HEK293 (cell line): ENCODE measurements around the gene ARL16.
A peak's percentile ranks its signal among the peaks of the same experiment; 100 is the strongest.

Experiments used
- GLI4 ChIP-seq: fragments of 450-650 bp; formaldehyde crosslinking; IDR thresholded peaks from 2 replicates; pipeline ENCODE4 v1.5.1; 2016; ENCODE audit warnings: missing biosample characterization, missing genetic modification characterization
- IKZF3 ChIP-seq: fragments of 450-650 bp; IDR thresholded peaks from 2 replicates; pipeline ENCODE4 v1.5.0; 2018; ENCODE audit warnings: missing biosample characterization, mild to moderate bottlenecking, missing genetic modification characterization, moderate library complexity
- KLF8 ChIP-seq: fragments of 450-650 bp; formaldehyde crosslinking; IDR thresholded peaks from 2 replicates; pipeline ENCODE4 v1.5.1; 2016; ENCODE audit warnings: missing biosample characterization, missing genetic modification characterization
- PRDM10 ChIP-seq: fragments of 450-650 bp; formaldehyde crosslinking; IDR thresholded peaks from 2 replicates; pipeline ENCODE4 v1.5.1; 2016; ENCODE audit warnings: missing biosample characterization, missing genetic modification characterization
- PRDM2 ChIP-seq: fragments of 450-650 bp; formaldehyde crosslinking; IDR thresholded peaks from 2 replicates; pipeline ENCODE4 v1.5.1; 2016; ENCODE audit warnings: missing biosample characterization, missing genetic modification characterization, borderline replicate concordance
- ZBTB48 ChIP-seq: fragments of 450-650 bp; formaldehyde crosslinking; IDR thresholded peaks from 2 replicates; pipeline ENCODE4 v1.5.1; 2016; ENCODE audit warnings: missing biosample characterization, missing genetic modification characterization
- ZBTB7A ChIP-seq: fragments of 450-650 bp; formaldehyde crosslinking; IDR thresholded peaks from 2 replicates; pipeline ENCODE4 v1.5.1; 2016; ENCODE audit warnings: low read depth, missing biosample characterization, missing genetic modification characterization
- ZFP69B ChIP-seq: fragments of 450-650 bp; formaldehyde crosslinking; IDR thresholded peaks from 2 replicates; pipeline ENCODE4 v1.5.1; 2016; ENCODE audit warnings: missing biosample characterization, missing genetic modification characterization
- ZNF292 ChIP-seq: fragments of 450-650 bp; formaldehyde crosslinking; IDR thresholded peaks from 2 replicates; pipeline ENCODE4 v1.5.1; 2016; ENCODE audit warnings: low read depth, missing biosample characterization, missing genetic modification characterization, borderline replicate concordance
- ZNF335 ChIP-seq: fragments of 450-650 bp; formaldehyde crosslinking; conservative IDR thresholded peaks from 2 replicates; pipeline ENCODE4 v1.5.1; 2016; ENCODE audit warnings: missing biosample characterization, missing genetic modification characterization
- ZNF341 ChIP-seq: fragments of 450-650 bp; formaldehyde crosslinking; IDR thresholded peaks from 2 replicates; pipeline ENCODE4; 2016; ENCODE audit warnings: low read depth, missing biosample characterization, missing genetic modification characterization
- ZNF366 ChIP-seq: fragments of 450-650 bp; formaldehyde crosslinking; conservative IDR thresholded peaks from 2 replicates; pipeline ENCODE4 v1.5.1; 2016; ENCODE audit warnings: missing biosample characterization, missing genetic modification characterization
- ZNF473 ChIP-seq: fragments of 450-650 bp; formaldehyde crosslinking; IDR thresholded peaks from 2 replicates; pipeline ENCODE4 v1.5.1; 2017; ENCODE audit warnings: missing biosample characterization, missing genetic modification characterization
- ZNF521 ChIP-seq: fragments of 450-650 bp; formaldehyde crosslinking; IDR thresholded peaks from 2 replicates; pipeline ENCODE4 v1.5.1; 2017; ENCODE audit warnings: missing biosample characterization, mild to moderate bottlenecking, missing genetic modification characterization
- ZNF530 ChIP-seq: fragments of 450-650 bp; formaldehyde crosslinking; IDR thresholded peaks from 2 replicates; pipeline ENCODE4 v1.5.1; 2016; ENCODE audit warnings: low read depth, missing biosample characterization, missing genetic modification characterization
- ZNF561 ChIP-seq: fragments of 450-650 bp; IDR thresholded peaks from 2 replicates; pipeline ENCODE4 v1.5.1; 2018; ENCODE audit warnings: missing biosample characterization, missing genetic modification characterization, borderline replicate concordance
- ZNF610 ChIP-seq: fragments of 450-650 bp; formaldehyde crosslinking; IDR thresholded peaks from 2 replicates; pipeline ENCODE4 v1.5.1; 2016; ENCODE audit warnings: missing biosample characterization, missing genetic modification characterization, borderline replicate concordance
- ZNF629 ChIP-seq: fragments of 450-650 bp; formaldehyde crosslinking; IDR thresholded peaks from 2 replicates; pipeline ENCODE4 v1.5.1; 2017; ENCODE audit warnings: missing biosample characterization, missing genetic modification characterization
- ZNF701 ChIP-seq: fragments of 450-650 bp; formaldehyde crosslinking; IDR thresholded peaks from 2 replicates; pipeline ENCODE4 v1.5.1; 2016; ENCODE audit warnings: missing biosample characterization, missing genetic modification characterization
- ZNF791 ChIP-seq: fragments of 450-650 bp; formaldehyde crosslinking; IDR thresholded peaks from 2 replicates; pipeline ENCODE4 v1.5.1; 2016; ENCODE audit warnings: missing biosample characterization, missing genetic modification characterization
- TF ChIP-seq, protein P1 (sequence below): fragments of 450-650 bp; formaldehyde crosslinking; IDR thresholded peaks from 2 replicates; pipeline ENCODE4 v1.5.1; 2017; ENCODE audit warnings: missing biosample characterization, mild to moderate bottlenecking, missing genetic modification characterization, moderate library complexity
- TF ChIP-seq, protein P2 (sequence below): fragments of 450-650 bp; formaldehyde crosslinking; IDR thresholded peaks from 2 replicates; pipeline ENCODE4 v1.5.1; 2016; ENCODE audit warnings: missing biosample characterization, missing genetic modification characterization
- TF ChIP-seq, protein P3 (sequence below): fragments of 450-650 bp; formaldehyde crosslinking; conservative IDR thresholded peaks from 2 replicates; pipeline ENCODE4 v1.5.1; 2016; ENCODE audit warnings: low read depth, missing biosample characterization, missing genetic modification characterization

The ARL16 gene

GRCh38 chr17:81666342-81667191 lies 17.0 kb downstream of the ARL16 start, which contains the start of the genes CCDC137 and OXLD1 (continued):
- TF ChIP-seq PRDM10 (tag by site-specific recombination) (peak; percentile 72), ZNF341 (tag by site-specific recombination) (peak; percentile 88), IKZF3 (tag by site-specific recombination) (0 out of 2 replicates have a peak, but pooled peaks have one; percentile 47), ZNF473 (tag by site-specific recombination) (no peak), ZBTB7A (peak; percentile 74; the same call in 1 of the 2 replicates), GLI4 (tag by site-specific recombination) (no peak), ZNF292 (no peak), ZNF610 (tag by site-specific recombination) (0 out of 2 replicates have a peak, but pooled peaks have one; percentile 12), ZBTB48 (tag by site-specific recombination) (peak; percentile 97), PRDM2 (tag by site-specific recombination) (no peak), ZNF629 (peak; percentile 45; the same call in 1 of the 2 replicates), ZNF791 (tag by site-specific recombination) (no peak), ZNF561 (peak; percentile 78; the same call in 1 of the 2 replicates), ZNF335 (peak; percentile 98), ZNF521 (tag by site-specific recombination) (no peak), ZFP69B (tag by site-specific recombination) (0 out of 2 replicates have a peak, but pooled peaks have one; percentile 18), KLF8 (tag by site-specific recombination) (peak; percentile 62; the same call in 1 of the 2 replicates), ZNF701 (tag by site-specific recombination) (no peak), ZNF530 (tag by site-specific recombination) (no peak), ZNF366 (tag by site-specific recombination) (peak; percentile 58)
- TF ChIP-seq, protein P1, sequence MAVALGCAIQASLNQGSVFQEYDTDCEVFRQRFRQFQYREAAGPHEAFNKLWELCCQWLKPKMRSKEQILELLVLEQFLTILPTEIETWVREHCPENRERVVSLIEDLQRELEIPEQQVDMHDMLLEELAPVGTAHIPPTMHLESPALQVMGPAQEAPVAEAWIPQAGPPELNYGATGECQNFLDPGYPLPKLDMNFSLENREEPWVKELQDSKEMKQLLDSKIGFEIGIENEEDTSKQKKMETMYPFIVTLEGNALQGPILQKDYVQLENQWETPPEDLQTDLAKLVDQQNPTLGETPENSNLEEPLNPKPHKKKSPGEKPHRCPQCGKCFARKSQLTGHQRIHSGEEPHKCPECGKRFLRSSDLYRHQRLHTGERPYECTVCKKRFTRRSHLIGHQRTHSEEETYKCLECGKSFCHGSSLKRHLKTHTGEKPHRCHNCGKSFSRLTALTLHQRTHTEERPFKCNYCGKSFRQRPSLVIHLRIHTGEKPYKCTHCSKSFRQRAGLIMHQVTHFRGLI (tag by site-specific recombination): no peak
- TF ChIP-seq, protein P2, sequence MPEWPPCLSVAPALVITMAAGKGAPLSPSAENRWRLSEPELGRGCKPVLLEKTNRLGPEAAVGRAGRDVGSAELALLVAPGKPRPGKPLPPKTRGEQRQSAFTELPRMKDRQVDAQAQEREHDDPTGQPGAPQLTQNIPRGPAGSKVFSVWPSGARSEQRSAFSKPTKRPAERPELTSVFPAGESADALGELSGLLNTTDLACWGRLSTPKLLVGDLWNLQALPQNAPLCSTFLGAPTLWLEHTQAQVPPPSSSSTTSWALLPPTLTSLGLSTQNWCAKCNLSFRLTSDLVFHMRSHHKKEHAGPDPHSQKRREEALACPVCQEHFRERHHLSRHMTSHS (tag by site-specific recombination): no peak
- TF ChIP-seq, protein P3, sequence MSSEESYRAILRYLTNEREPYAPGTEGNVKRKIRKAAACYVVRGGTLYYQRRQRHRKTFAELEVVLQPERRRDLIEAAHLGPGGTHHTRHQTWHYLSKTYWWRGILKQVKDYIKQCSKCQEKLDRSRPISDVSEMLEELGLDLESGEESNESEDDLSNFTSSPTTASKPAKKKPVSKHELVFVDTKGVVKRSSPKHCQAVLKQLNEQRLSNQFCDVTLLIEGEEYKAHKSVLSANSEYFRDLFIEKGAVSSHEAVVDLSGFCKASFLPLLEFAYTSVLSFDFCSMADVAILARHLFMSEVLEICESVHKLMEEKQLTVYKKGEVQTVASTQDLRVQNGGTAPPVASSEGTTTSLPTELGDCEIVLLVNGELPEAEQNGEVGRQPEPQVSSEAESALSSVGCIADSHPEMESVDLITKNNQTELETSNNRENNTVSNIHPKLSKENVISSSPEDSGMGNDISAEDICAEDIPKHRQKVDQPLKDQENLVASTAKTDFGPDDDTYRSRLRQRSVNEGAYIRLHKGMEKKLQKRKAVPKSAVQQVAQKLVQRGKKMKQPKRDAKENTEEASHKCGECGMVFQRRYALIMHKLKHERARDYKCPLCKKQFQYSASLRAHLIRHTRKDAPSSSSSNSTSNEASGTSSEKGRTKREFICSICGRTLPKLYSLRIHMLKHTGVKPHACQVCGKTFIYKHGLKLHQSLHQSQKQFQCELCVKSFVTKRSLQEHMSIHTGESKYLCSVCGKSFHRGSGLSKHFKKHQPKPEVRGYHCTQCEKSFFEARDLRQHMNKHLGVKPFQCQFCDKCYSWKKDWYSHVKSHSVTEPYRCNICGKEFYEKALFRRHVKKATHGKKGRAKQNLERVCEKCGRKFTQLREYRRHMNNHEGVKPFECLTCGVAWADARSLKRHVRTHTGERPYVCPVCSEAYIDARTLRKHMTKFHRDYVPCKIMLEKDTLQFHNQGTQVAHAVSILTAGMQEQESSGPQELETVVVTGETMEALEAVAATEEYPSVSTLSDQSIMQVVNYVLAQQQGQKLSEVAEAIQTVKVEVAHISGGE (tag by site-specific recombination): peak; percentile 93
